GM19238 (cell line): ENCODE data around the gene RSPH9.
A peak's percentile ranks its signal among the peaks of the same experiment; 100 is the strongest.

Experiments used
- DNase-seq: peaks from one replicate; pipeline ENCODE4 v3.0.0; 2011; ENCODE audit warnings: low spot score; ENCODE audit not compliant: insufficient read length

RSPH9 gene

GRCh38 chr6:43644940-43645612, at the start of gene RSPH9:
Gene RSPH9 (plus strand): TSS chr6:43645036. CDS start chr6:43645099, 63 bp downstream.
- peak; percentile 75 for DNase-seq

- no peak for DNase-seq
These were observed 44.2 kb upstream of the RSPH9 start for GRCh38 chr6:43600595-43600994.

- DNase-seq, result no peak
These were observed 40.7 kb upstream of the RSPH9 start for GRCh38 chr6:43604174-43604573.

- no peak for DNase-seq
These were observed 38.8 kb upstream of the RSPH9 start for GRCh38 chr6:43606019-43606418.

- peak; percentile 24 for DNase-seq
These were observed 36.5 kb upstream of the RSPH9 start for GRCh38 chr6:43608310-43608763.

GRCh38 chr6:43608807-43609206, 36.0 kb upstream of the RSPH9 start:
- no peak for DNase-seq

- DNase-seq, result no peak
These were observed 35.4 kb upstream of the RSPH9 start for GRCh38 chr6:43609402-43609801.

- DNase-seq, result no peak
These were observed 34.4 kb upstream of the RSPH9 start for GRCh38 chr6:43610431-43610830.

GRCh38 chr6:43613721-43614395, 31.0 kb upstream of the RSPH9 start:
- no peak for DNase-seq

GRCh38 chr6:43614396-43614730, 30.5 kb upstream of the RSPH9 start:
- no peak for DNase-seq

GRCh38 chr6:43616725-43617472, 27.9 kb upstream of the RSPH9 start:
- DNase-seq, result no peak

- DNase-seq, result no peak
These were observed 23.6 kb upstream of the RSPH9 start for GRCh38 chr6:43621078-43621835.

- DNase-seq, result no peak
These were observed 23.0 kb upstream of the RSPH9 start for GRCh38 chr6:43621836-43622180.

GRCh38 chr6:43622541-43622940, 22.3 kb upstream of the RSPH9 start:
- no peak for DNase-seq

- DNase-seq, result no peak
These were observed 20.7 kb upstream of the RSPH9 start for GRCh38 chr6:43623880-43624785.

- no peak for DNase-seq
These were observed 20.0 kb upstream of the RSPH9 start for GRCh38 chr6:43624786-43625288.

GRCh38 chr6:43625393-43625992, 19.3 kb upstream of the RSPH9 start:
- DNase-seq, result no peak

- no peak for DNase-seq
These were observed 17.6 kb upstream of the RSPH9 start for GRCh38 chr6:43627008-43627825.

GRCh38 chr6:43628393-43629103, 16.3 kb upstream of the RSPH9 start:
- DNase-seq, result peak; percentile 64
